GM19043 (cell line): ENCODE results near the gene AFF3.

Experiments used
- ATAC-seq: cut with Tn5 transposase; IDR thresholded peaks from one replicate; pipeline ENCODE4 v1.9.1; 2021; ENCODE audit warnings: low read depth; ENCODE audit not compliant: unreplicated experiment

Gene AFF3

DNA sequence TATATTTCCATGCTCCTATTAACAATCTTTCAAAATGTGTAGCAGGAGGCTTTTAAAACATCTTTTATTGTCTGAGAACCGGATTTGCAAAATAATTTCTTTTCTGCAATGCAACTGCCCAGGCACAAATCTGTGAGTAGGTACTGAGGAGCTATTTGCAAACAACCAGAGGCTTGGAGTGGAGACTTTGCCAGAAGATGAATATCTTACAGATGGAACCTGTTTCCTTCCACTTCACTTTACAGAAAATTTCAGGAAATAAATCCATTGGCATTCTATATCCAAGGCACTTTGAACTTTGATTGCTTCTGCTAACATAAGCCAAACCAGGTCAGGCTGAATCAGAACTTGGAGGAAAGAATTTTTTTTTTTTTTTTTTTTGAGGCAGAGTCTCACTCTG, 415.2 kb downstream of the AFF3 start:
- ATAC-seq = no peak

DNA sequence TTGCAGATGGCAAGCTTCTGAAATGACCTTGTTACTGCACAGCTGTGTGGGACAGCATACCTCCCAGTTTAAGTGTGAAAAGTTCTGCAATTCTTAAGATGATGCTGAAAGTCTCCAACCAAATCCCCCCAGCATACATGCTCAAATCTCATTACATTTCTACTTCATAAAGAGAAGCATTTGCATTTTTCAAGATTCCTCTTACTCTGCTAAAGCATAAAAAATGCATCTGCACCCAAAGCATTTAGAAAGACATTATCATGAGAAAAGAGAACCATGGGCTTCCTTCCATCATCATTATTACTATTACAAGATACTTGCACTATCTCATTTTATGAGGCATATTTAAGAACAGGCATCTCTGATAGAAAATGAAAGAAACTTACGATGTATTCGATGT, 415.7 kb downstream of the AFF3 start:
- ATAC-seq = no peak

DNA sequence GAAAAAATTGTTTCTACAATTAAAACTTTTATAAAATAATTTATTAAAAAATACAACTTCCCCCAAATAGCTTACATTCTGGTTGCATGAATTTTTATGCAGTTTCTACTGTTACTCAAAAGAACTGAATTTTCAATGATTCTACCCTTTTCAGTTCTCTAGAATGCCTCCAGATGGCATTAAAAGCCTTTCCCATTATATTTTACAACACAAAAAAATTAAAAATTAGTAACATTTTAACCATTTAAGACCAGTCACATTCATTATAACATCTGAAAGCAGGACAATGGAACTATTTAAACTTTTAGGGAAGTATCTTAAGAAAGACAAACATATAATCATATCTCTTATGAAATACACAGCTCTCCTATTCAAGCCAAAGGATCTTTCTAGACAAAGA, 416.6 kb downstream of the AFF3 start:
- no peak for ATAC-seq

DNA sequence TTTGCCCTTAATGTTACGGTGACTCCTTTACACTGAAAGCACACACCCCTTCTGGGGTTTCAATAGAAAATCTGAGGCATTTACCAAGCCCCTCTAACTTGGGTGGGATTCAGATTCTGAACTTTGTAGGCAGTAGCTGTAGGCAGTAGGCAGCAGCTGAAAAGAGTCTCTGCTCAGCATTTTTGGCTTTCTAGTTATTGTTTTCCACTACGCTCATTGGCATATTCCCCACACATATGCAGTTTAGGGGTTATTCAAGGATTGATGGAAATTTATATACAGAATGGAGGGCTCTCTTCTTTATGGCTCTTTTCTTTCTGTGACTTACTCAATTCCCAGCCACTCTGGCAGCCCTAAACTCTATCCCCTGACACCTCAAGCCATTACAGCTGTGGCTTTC, 419.9 kb downstream of the AFF3 start:
- no peak for ATAC-seq

DNA sequence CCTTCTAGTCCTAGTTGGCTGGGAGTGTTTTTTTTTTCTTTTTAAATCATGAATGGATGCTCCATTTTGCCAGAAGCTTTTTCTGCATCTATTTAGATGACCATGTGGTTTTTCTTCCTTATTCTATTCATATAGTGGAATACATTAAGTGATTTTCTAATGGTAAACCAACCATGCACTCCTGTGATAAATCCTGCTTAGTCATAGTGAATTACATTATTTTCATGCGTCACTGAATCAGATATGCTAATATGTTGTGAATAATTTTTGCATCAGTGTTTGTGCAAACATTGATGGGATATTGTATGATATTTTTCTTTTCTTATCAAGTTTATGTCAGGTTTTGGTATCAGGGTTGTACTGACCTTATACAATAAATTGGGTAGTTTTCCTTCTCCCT, 423.3 kb downstream of the AFF3 start:
- ATAC-seq = no peak

DNA sequence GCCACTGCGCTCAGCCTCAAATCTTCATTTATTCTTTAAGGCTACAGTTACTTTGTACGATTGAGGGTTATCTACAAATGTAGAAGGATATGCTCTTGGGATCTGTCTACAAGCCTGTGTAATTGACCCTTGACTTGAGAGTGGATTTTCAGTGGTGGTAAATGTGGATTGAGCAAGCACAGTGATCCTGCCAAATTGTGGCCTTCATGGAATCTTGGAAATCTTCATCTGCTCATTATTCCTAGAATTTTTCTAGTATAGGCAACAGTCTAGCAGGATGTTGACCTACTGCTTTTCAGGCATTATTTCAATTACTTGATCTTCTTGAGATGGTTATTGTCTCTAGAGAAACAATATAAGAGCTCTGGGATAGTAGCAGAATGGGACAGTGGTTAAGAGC, 426.4 kb downstream of the AFF3 start:
- ATAC-seq = no peak

DNA sequence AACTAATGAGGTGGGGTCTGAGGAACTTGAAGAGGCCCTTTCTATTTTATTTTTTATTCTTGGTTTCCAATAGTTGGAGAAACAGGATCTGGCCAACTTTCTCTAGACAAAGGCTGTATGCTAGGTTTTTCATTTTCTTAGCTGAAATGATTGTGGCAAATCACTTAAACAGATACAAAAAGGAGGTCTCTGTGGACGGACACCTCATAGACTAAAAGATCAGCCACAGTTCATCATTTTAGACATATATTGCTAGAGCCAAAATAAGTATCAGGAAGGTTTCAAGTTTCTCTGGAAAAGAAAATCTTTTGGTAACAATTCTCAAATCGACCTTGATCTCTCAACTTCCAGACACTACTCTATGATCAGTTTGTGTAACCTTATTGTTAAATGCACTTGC, 428.0 kb downstream of the AFF3 start:
- ATAC-seq = no peak

DNA sequence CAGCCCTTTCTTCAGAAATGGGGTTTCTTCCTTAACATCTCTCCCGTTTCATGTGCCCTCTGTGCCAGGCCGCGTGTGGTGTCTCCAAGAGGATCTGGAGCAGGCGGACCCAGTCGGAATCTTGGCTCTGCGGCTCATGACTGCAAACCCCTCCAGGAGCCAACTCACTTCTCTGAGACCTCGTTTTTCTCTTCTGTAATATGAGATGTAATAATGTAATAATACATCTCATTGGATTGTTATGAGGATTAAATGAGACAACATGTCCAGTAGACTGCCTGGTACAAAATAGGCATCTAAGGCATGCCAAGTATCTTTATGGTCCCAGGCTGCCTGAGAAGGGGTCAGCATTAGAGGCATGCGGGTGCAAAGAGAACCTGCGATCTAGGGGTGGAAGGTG, 431.2 kb downstream of the AFF3 start:
- ATAC-seq = no peak

DNA sequence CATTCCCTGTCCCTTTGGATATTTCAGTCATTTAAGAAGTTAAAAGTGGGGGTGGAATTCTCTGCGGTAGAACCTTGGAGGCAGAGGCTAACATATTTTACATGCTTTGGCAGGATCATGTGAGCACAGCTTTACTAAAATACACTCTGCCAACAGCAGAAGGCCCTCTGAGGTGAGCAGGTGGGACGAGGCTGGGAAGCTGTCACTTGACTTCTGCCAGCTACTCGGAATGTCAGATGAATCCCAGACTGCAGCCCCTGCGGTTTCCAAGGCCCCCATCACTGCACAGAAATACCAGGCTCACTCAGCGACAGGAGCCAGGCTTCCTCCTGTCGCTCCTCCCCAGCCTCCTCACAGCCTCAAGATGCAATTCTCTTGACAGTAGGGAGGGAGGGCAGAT, 431.7 kb downstream of the AFF3 start:
- no peak for ATAC-seq

DNA sequence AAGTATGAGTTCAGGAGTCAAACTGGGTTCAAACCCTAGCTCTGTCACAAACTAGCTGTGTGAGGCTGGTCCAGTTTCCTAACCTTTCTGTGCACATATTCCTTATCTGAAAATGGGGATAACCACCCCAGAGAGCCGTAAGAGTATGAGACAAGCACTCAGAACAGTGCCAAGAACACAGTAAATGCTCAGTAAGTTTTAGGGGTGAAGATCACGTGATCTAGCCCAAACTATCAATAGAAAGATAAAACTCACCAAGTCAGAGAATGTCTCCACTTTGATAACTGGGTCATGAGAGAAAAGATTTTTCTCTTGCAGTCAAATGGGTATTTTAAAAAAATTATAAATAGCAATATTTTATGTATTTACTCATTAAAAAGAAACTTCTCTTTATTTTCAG, 433.2 kb downstream of the AFF3 start:
- no peak for ATAC-seq

DNA sequence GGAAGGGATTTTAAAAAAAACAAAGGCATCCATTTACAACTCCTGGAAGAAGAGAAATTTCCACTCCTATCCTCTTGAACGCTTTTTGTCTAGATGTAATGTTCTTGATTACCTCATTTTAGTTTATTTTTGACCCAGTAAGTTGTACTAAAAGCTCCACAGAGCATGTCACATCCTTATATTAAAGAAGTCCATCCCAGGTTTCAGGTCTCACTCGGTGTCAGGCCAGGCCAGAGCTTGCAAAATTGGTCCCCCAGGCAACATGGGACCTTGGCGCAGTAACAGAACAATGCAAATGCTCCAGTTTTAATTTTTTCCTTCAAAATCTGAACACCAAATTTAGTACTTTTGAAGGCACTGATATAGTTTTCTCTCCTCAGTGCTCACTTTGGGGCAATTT, 434.2 kb downstream of the AFF3 start:
- ATAC-seq = no peak

DNA sequence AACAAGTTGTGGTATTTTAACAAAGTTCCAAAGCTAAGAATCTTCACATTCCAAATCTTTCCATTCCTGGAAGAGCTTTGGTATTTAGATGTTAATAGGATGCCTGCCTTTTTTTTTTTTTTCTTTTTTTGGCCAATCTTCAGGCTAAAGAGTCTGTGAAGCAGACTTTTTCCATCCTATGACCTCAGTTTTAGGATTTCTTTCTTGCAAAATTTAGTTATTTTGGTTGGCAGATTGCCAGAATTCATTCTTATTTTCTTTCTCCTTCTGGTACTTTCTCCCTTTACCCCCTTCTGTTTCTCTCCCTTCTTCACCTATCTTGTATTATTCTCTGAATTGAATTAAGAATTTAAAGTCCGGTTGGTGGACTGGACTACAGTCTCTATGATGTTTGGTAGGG, 434.8 kb downstream of the AFF3 start:
- no peak for ATAC-seq

DNA sequence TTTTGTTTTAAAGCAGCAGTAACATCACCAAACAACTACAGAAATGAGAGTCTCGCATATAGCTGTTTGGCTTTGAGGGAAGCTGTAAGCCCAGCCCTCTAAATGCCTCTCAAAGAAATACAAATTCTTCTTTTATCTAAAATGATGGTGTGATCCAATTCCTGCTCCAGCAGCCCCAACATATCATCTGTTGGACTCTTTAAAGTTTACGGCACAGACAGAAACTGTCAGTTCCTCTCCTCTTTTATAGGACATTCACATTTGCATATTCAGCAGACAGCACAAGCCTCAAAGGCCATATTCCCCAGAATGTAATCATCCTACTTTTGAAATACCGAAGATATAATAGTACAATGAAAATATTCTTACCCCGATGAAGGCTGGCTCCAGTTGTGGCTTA, 435.7 kb downstream of the AFF3 start:
- no peak for ATAC-seq

DNA sequence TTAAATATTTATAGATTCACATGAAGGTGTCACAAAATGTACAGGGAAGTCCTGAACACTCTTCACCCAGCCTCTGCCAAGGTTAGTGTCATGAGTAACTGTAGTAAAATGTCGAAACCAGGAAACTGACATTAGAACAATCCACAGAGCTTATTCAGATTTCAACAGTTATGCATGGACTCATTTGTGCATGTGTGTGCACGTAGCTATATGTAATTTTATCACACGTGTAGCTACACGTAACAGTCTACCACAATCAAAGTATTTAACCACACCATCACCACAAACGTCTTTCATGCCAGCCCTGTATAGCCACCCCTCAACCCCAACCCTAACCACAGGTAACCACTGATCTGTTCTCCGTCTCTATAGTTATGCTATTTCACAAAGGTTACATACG, 440.9 kb downstream of the AFF3 start:
- no peak for ATAC-seq

DNA sequence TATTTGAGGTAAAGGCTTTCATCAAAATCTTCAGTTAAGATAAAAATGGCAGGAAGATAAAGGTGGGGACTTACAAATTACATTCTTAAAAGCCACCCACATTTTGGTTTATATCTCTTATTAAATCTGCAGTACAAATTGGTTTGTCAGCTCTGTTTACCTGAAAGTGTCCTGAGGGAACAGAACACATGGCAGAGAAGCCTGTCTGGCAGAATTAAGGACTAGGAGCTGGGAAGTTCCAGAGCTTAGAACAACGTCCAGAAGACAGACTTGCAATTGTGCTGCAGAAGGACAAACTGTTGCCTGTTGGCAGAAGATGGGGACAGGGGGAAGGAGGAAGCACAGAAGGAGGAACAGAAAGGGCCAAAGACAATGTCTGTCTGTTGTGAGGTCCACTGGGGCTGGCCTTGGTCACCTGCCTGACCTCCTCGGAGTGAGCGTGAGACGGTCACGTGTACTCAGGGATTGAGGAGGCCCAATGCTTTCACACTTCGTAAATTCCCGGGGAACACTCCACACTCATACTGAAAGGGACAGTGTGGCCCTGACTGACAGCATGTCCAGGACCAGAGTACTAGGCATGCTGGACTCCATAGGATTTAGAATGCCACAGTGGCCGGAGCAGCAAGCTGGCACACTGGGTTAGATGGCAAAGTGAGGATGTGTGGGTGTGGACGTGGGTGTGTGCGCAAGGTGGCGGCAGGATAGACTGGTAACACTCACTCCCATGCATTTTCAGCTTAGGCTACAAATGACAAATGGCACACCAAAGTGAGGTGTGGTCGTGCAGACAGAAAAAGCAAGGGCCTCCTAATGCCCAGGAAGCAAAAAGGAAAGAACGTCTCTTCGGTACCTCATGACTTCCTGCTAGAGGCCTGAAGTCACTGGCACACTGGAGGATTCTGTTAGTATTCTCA, 441.6 kb downstream of the AFF3 start:
- ATAC-seq = no peak

DNA sequence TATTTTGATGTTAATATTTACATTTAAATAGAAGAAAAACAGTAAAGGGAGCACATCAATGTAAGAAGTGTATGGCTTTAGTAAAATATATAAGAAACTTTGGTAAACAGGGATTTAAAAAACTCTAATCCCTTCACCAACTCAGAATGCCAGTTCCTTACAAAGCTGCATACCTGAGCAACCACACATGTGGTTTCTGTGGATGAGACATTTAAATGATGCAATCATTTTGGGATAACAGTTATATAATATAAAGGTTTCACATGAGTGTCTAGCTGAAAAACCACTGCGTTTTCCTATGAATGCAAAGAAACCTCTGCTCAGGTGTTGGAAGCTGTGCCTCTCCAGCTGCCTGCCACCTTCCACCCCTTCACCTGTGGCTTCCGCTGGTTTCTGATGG, 443.5 kb downstream of the AFF3 start:
- no peak for ATAC-seq

DNA sequence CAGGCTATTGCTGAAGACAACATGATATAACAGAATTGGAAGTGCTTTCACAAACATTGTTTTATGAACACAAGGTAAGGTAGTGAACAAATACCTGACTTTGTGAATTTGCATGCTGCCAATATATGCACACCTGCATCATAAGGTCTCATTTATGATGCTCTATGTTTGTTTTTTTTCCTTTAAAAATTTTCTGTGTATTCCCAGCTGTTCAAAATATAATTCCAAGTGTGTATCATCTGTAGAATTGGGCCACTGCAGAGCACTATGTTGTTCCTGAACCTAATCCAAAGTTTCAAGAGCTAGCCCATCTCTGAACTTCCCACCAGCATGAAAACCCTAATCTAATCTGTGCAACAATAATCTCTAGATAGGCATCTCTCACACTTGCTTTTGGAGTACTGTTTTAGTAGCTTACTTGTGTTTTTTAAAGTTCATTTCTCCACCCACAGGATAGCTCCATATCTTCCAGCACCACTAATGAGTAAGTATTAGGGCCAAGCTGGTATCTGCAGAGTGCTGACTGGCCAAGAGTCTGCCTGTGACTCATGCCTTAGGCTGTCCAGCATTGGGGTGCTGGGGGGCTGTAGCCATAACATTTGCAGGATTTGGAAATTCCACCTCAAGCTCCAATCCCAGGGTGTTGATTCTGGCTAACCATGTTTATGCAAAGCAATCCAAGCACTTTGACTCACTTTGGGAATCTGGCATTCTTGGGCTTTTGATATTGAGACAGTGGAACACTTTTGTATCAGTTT, 444.4 kb downstream of the AFF3 start:
- ATAC-seq = no peak

DNA sequence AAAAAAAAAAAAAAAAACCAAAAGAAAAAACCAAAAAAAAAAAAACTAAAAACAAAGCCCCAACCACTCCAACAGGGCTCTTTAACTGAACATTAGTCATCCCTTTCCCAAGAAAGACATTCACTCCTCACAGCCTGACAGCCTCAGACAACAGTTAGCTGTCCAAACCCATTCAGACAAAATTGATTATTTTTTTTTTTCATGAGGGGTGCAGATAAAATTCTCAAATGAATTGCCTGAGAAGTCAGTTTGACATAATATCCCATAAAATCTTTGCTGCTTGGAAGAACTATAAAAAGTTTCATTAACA, 446.5 kb downstream of the AFF3 start:
- no peak for ATAC-seq

DNA sequence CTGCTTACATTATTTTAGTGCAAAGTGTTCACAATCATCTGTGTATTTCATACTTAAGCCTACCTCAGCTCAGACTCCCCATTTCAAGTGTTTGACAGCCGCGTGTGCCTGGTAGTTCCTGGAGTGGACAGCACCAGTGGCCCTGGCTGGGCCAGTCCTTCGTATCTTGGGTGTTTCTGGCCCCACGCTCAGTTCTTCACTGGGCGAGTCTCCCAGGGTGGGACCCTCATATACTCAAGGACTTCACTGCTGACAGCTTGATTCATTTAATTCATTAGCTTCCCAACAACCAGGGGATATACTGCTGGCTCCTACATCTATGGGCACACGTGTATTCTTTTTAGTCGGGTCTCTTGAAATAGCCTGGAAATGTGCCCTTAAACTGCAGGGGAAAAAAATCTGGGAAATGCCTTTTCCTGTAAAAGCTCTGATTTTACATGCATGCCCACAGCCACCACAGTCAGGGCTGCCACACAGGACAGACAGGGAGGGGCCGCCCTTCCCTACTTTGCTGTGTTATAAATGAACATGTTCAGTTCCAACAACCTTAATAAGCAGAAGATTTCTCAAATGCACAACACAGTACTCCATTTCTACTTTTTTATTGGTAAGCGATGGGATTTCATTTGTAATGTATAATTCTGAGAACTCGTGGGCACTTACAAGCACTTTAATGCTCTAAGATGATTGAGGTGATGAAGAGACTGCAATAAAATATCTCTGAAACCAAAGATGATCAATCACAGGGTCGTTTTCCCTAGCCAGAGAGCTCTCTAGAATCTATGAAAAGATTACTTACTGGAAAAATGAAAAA, 447.1 kb downstream of the AFF3 start:
- no peak for ATAC-seq

DNA sequence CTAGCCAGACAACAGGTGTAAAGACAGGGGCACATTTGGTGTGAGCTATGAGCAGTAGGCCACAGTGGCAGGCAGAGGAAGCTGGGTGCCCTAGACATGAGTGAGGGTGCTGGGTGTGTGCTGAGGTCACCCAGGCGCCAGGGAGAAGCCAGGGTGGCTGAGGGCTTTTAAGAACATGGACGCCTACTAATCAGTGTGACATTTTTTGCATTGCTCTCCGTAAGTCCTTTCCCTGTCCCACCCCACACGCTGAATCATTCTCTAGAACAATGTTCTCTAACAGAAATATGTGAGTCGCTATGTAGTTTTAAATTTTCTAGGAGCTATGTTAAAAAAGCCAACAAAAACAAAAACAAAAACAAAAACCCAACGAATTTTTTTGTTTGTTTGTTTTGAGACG, 448.1 kb downstream of the AFF3 start:
- no peak for ATAC-seq

DNA sequence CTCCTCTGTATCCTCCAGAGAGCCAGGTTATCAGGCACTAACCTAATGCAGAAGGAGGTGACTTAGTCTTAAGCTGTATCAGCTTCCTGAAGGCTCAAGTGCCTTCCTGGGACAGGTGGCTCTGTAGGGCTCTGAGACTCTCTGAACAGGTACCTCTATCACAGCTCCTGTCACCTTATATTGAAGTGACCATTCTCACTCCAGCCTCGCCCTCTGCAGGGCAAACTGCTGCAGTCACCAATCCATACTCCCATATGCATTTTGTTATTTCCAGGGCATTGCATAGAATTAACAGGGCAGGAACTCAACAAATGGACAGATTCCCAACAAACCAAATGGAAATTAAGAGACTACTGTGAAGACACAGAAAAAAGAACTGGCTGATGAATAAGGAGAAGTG, 449.6 kb downstream of the AFF3 start:
- no peak for ATAC-seq
